HCT116 (cell line): ENCODE measurements around the gene SSC4D. TPM values are rescaled to one million over a fixed set of nuclear protein-coding genes. Genes with fewer than 3 reads are reported as not detected.
"Not testable (repeated sequence)": the region's sequence is repeated elsewhere in the genome, so short reads cannot be mapped to it uniquely, and the experiment has no call there.

ENCODE experiments used
- ATAC-seq: fragments of 200-7000 bp; cut with Tn5 transposase; 2 replicates; pipeline ENCODE4 v1.9.1; 2020; ENCODE audit warnings: mild to moderate bottlenecking, moderate library complexity
- BruUV-seq: library from RNA; stranded (reverse); fragments of 400-500 nt; replicated peaks from 2 replicates; lab custom pipeline; 2021; lab: Mats Ljungman, UMichigan
- CTCF ChIA-PET: fragments of 300-600 bp; sonication (Branson Sonifier 250); formaldehyde crosslinking; loops from one replicate; lab custom pipeline; 2021; ENCODE audit warnings: antibody characterized with exemption; lab: Charles Lee
- POLR2A ChIA-PET: fragments of 300-600, 350-600 bp; sonication (Branson Sonifier 250); formaldehyde crosslinking; loops from one replicate; lab custom pipeline; 2021; ENCODE audit warnings: antibody characterized with exemption; lab: Charles Lee
- RAD21 ChIA-PET, 2 experiments: fragments of 300-600 bp; sonication (Branson Sonifier 250); formaldehyde crosslinking; loops; one replicate each; lab custom pipeline; 2023; ENCODE audit warnings: low total read pairs in 2 of 2; ENCODE audit not compliant: uncharacterized antibody in 2 of 2, unreplicated experiment in 2 of 2, low non-redundant PET in 1 of 2; lab: Charles Lee
- DNase-seq: peaks from one replicate; pipeline ENCODE4 v3.0.0-alpha.2; 2010; ENCODE audit warnings: low read depth, low spot score
- H2AFZ ChIP-seq: fragments of 200-600 bp; shearing (Covaris generic), sonication (generic); 2 replicates; pipeline ENCODE4 v1.6.1; 2017; ENCODE audit warnings: low read depth, mixed run types, mixed read lengths, antibody characterized with exemption, low read length; ENCODE audit not compliant: poor library complexity, severe bottlenecking
- H3K27ac ChIP-seq: 2 replicates; pipeline ENCODE4 v1.5.1; 2012; ENCODE audit warnings: low read depth, low read length
- H3K27me3 ChIP-seq: fragments of 200-600 bp; sonication (generic); 2 replicates; pipeline ENCODE4 v1.6.1; 2016; ENCODE audit warnings: mixed run types, low read length, mixed read lengths; ENCODE audit not compliant: insufficient read depth
- H3K36me3 ChIP-seq, 2 experiments: fragments of 200-500 bp in 1 of 2; fragments of 200-600 bp in 1 of 2; sonication (Bioruptor generic) in 1 of 2; sonication (generic) in 1 of 2; 2 replicates each; pipeline versions ENCODE4 v1.5.1 to v1.6.1; 2014 to 2016; ENCODE audit warnings: low read length in 2 of 2, inconsistent platforms in 1 of 2, mixed read lengths in 1 of 2, mixed run types in 1 of 2; ENCODE audit not compliant: insufficient read depth in 2 of 2, control insufficient read depth in 1 of 2
- H3K4me1 ChIP-seq, 2 experiments: fragments of 200-600 bp in 1 of 2; sonication (generic) in 1 of 2; 2 replicates each; pipeline versions ENCODE4 v1.5.1 to v1.6.1; 2012 to 2017; ENCODE audit warnings: low read length in 2 of 2, inconsistent platforms in 1 of 2, mild to moderate bottlenecking in 1 of 2, mixed read lengths in 1 of 2, mixed run types in 1 of 2, moderate library complexity in 1 of 2; ENCODE audit not compliant: insufficient read depth in 2 of 2, control insufficient read depth in 1 of 2
- H3K4me2 ChIP-seq: fragments of 200-600 bp; sonication (generic); 2 replicates; pipeline ENCODE4 v1.6.1; 2017; ENCODE audit warnings: mixed run types, low read length, mixed read lengths
- H3K4me3 ChIP-seq, 2 experiments: fragments of 200-600 bp in 1 of 2; sonication (generic) in 1 of 2; replicated peaks in 1 of 2; 2 replicates each; pipeline ENCODE4 v1.5.1; 2011 to 2016; ENCODE audit warnings: low read length in 2 of 2, control low read depth in 1 of 2, low read depth in 1 of 2, mild to moderate bottlenecking in 1 of 2, mixed read lengths in 1 of 2, mixed run types in 1 of 2
- H3K79me2 ChIP-seq: fragments of 200-600 bp; sonication (generic); 2 replicates; pipeline ENCODE4 v1.6.1; 2017; ENCODE audit warnings: mild to moderate bottlenecking, mixed run types, low read length, moderate library complexity, mixed read lengths; ENCODE audit not compliant: insufficient read depth
- H3K9ac ChIP-seq: fragments of 200-600 bp; sonication (generic); 2 replicates; pipeline ENCODE4 v1.6.1; 2016; ENCODE audit warnings: low read length, mixed read lengths
- H3K9me2 ChIP-seq: fragments of 200-600 bp; sonication (generic), shearing (Covaris generic); 2 replicates; pipeline ENCODE4 v1.6.1; 2017; ENCODE audit warnings: mixed run types, mild to moderate bottlenecking, moderate library complexity; ENCODE audit not compliant: insufficient read depth
- H3K9me3 ChIP-seq, 2 experiments: fragments of 200-500 bp in 1 of 2; fragments of 200-600 bp in 1 of 2; sonication (Bioruptor generic) in 1 of 2; sonication (generic) in 1 of 2; 2 replicates each; pipeline ENCODE4 v1.6.1; 2014 to 2017; ENCODE audit warnings: low read length in 2 of 2, mixed read lengths in 2 of 2, inconsistent platforms in 1 of 2, low read depth in 1 of 2, mild to moderate bottlenecking in 1 of 2, mixed run types in 1 of 2, moderate library complexity in 1 of 2; ENCODE audit not compliant: control insufficient read depth in 1 of 2, insufficient read depth in 1 of 2
- H4K20me1 ChIP-seq: fragments of 200-600 bp; sonication (generic), shearing (Covaris generic); 2 replicates; pipeline ENCODE4 v1.6.1; 2017; ENCODE audit warnings: mixed run types, mild to moderate bottlenecking, moderate library complexity; ENCODE audit not compliant: insufficient read depth
- EZH2 ChIP-seq: fragments of 200-600 bp; sonication (generic); IDR thresholded peaks from 2 replicates; pipeline ENCODE4 v1.6.1; 2017; ENCODE audit warnings: antibody characterized with exemption, mixed run types
- FOSL1 ChIP-seq: IDR thresholded peaks from 2 replicates; pipeline ENCODE4 v1.6.1; 2012; ENCODE audit warnings: low read depth
- JUND ChIP-seq: IDR thresholded peaks from 2 replicates; pipeline ENCODE4 v1.6.1; 2012
- POLR2A ChIP-seq: IDR thresholded peaks from 2 replicates; pipeline ENCODE4 v1.7.0; 2011; ENCODE audit warnings: borderline replicate concordance; ENCODE audit not compliant: insufficient read depth, insufficient read length; ENCODE audit errors: extremely low read depth
- POLR2AphosphoS5 ChIP-seq: IDR thresholded peaks from 2 replicates; pipeline ENCODE4 v1.6.1; 2011; ENCODE audit warnings: mild to moderate bottlenecking, low read depth, low read length, moderate library complexity
- ZBTB33 ChIP-seq: IDR thresholded peaks from 2 replicates; pipeline ENCODE4 v1.6.1; 2011; ENCODE audit warnings: mild to moderate bottlenecking, low read length, moderate library complexity; ENCODE audit not compliant: insufficient replicate concordance; ENCODE audit errors: extremely low read depth
- intact Hi-C: fragments of 100-400 bp; cut with micrococcal nuclease; formaldehyde crosslinking; loops from 2 replicates; pipeline ENCODE4 v1.10.0; 2022
- total RNA-seq: library from RNA; stranded (reverse); gene quantifications from one replicate; pipeline ENCODE4 v1.2.1, GENCODE V29; 2021; ENCODE audit not compliant: unreplicated experiment
- TF ChIP-seq, protein P1 (sequence below), 3 experiments: fragments of 200-600 bp in 1 of 3; sonication (generic) in 1 of 3; IDR thresholded peaks in 2 of 3; conservative IDR thresholded peaks in 1 of 3; 2 replicates each; pipeline ENCODE4 v1.5.1; 2012 to 2017; ENCODE audit warnings: low read depth in 2 of 3, low read length in 2 of 3, antibody characterized with exemption in 1 of 3, borderline replicate concordance in 1 of 3, control low read depth in 1 of 3, mild to moderate bottlenecking in 1 of 3, mixed read lengths in 1 of 3, mixed run types in 1 of 3, moderate library complexity in 1 of 3; ENCODE audit not compliant: insufficient read depth in 1 of 3
- TF ChIP-seq, protein P2 (sequence below): IDR thresholded peaks from 2 replicates; pipeline ENCODE4 v1.6.1; 2012

SSC4D gene
- total RNA-seq, 1 experiment from 2014 or later = 1.1 TPM

GRCh38 chr7:76426246-76426645 is 16.7 kb upstream of the SSC4D start (continued):
- TF ChIP-seq ZBTB33 = no peak
- TF ChIP-seq EZH2 = no peak
- TF ChIP-seq JUND = no peak
- TF ChIP-seq POLR2AphosphoS5 = no peak
- no peak for TF ChIP-seq FOSL1
- TF ChIP-seq, protein P1, sequence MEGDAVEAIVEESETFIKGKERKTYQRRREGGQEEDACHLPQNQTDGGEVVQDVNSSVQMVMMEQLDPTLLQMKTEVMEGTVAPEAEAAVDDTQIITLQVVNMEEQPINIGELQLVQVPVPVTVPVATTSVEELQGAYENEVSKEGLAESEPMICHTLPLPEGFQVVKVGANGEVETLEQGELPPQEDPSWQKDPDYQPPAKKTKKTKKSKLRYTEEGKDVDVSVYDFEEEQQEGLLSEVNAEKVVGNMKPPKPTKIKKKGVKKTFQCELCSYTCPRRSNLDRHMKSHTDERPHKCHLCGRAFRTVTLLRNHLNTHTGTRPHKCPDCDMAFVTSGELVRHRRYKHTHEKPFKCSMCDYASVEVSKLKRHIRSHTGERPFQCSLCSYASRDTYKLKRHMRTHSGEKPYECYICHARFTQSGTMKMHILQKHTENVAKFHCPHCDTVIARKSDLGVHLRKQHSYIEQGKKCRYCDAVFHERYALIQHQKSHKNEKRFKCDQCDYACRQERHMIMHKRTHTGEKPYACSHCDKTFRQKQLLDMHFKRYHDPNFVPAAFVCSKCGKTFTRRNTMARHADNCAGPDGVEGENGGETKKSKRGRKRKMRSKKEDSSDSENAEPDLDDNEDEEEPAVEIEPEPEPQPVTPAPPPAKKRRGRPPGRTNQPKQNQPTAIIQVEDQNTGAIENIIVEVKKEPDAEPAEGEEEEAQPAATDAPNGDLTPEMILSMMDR (IDR thresholded peaks at IDR 0.05 in 2 of 3, conservative IDR thresholded peaks at IDR 0.05 in 1 of 3; ENCODE audit: borderline replicate concordance in 1 of 3, insufficient read depth in 1 of 3, low read depth in 2 of 3, low read length in 2 of 3) = no peak
- TF ChIP-seq, protein P2, sequence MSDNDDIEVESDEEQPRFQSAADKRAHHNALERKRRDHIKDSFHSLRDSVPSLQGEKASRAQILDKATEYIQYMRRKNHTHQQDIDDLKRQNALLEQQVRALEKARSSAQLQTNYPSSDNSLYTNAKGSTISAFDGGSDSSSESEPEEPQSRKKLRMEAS = no peak
- TF ChIP-seq POLR2A = no peak

DNA sequence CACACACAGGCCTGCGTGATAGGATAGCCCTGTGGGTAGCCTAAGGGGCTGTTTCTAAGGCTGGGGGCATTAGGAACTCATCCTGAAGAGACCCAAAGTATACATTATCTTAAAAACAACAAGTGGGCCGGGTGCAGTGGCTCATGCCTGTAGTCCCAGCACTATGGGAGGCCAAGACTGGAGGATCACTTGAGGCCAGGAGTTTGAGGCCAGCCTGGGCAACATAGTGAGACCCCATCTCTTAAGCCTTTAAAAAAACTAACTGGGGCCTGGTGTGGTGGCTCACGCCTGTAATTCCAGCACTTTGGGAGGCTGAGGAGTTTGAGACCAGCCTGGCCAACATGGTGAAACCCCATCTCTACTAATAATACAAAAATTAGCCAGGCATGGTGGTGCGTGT is 16.1 kb upstream of the SSC4D start:
- RAD21 ChIA-PET, H3K27me3 ChIP-seq, H2AFZ ChIP-seq, DNase-seq, H4K20me1 ChIP-seq, POLR2A ChIA-PET, H3K9me2 ChIP-seq, H3K36me3 ChIP-seq, H3K9ac ChIP-seq, H3K4me2 ChIP-seq, H3K4me3 ChIP-seq, ATAC-seq, H3K79me2 ChIP-seq, intact Hi-C loops, H3K27ac ChIP-seq, H3K9me3 ChIP-seq, CTCF ChIA-PET, BruUV-seq: not testable (repeated sequence)
- peaks cover 21 to 50% of the 10 kb centered on the region in 2 experiments for H3K4me1 ChIP-seq
